HG03139 (cell line): ENCODE measurements around the gene IQSEC1.
"Not testable (repeated sequence)": the region's sequence is repeated elsewhere in the genome, so short reads cannot be mapped to it uniquely, and the experiment has no call there.

Source experiments
- ATAC-seq: cut with Tn5 transposase; IDR thresholded peaks from one replicate; pipeline ENCODE4 v1.9.1; 2021; ENCODE audit not compliant: unreplicated experiment

IQSEC1 gene

DNA sequence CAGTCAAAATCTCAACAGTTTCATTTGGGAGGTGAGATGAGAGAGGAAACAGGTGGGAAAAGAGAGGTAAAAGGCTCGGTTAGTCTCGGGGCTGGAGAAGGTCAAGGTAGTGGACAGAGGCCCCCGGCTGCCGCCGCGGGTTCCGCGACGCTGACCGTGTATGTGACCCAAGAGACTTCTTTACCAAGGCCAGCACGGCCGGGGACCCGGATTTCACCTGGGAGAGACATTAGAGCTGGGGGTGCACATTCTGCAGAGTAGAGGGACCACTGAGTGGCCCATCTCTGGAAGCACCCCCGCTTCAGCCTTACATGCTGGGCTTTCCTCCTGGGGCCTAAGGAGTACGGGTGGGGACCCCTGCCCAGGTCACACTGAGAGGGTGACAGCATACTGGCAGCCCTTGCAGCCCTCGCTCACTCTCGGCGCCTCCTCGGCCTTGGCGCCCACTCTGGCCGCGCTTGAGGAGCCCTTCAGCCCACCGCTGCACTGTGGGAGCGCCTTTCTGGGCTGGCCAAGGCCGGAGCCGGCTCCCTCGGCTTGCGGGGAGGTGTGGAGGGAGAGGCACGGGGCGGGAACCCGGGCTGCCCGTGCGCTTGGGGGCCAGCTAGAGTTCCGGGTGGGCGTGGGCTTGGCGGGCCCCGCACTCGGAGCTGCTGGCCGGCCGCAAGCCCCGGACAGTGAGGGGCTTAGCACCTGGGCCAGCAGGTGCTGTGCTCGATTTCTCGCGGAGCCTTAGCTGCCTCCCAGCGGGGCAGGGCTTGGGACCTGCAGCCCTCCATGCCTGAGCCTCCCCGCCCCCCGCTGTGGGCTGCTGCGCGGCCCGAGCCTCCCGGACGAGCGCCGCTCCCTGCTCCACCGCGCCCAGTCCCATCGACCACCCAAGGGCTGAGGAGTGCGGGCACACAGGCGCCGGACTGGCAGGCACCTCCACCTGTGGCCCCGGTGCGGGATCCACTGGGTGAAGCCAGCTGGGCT lies 190.6 kb downstream of the IQSEC1 start:
- no peak for ATAC-seq

DNA sequence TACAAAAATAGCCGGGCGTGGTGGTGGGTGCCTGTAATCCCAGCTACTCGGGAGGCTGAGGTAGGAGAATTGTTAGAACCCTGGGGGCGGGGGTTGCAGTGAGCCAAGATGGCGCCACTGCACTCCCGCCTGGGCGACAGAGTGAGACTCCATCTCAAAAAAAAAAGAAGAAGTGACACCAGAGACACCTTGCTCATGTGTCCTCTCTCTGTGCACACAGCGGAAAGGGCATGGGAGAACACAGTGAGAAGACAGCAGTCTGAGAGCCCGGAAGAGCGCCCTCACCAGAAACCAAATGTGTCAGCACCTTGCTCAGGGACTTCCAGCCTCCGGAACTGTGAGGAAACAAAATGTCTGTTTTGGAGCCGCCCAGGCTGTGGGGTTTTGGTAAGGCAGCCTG lies 191.4 kb downstream of the IQSEC1 start:
- ATAC-seq, result not testable (repeated sequence)

DNA sequence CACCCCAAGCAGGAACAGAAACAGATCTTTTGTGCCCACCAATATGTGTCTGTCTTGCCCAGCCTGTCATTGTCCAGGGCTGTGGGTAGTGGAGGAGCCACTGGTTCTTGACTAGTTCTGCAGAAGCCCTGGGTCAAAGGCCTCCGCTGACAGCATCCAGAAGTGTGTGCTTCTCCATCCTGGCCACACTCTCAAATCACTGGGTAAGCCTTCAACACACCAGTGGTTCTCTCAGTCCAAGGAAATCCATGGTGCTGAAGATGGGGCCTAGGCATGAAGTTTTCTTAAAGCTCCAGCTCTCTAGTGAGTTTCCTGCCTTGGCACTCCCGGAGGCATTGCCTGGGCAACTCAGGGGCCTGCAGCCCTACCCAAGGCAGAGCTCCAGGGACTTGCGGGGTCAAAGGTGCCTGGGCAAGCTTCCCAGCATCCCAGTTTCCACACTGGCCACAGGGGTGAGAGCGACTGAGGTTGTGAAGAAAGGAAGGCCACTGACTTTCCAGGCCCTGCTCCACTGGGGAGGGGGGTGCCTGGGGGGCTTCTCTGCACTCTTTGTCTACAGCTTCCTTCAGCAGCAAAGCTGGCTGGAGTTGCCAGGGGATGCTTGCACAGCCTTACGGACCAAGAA lies 193.9 kb downstream of the IQSEC1 start:
- no peak for ATAC-seq

DNA sequence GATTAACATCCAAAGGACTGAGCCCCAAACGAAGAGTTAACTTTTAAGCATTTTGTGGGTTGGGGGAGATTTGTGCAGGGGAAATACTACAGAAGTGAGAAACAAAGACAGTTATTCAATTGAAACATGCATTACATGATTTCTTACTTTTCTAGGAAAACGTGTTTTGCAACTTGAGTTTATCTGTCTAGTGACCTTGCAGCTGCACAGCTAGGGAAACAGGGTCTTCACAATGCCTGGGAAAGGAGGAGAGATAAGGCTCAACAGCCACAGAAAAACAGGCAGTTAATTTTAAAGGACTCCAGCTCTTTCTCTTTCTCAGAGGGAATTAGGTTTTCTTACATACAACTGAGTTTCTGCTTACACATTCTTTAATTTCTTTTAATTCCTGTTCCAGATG lies 194.5 kb downstream of the IQSEC1 start:
- not testable (repeated sequence) for ATAC-seq

DNA sequence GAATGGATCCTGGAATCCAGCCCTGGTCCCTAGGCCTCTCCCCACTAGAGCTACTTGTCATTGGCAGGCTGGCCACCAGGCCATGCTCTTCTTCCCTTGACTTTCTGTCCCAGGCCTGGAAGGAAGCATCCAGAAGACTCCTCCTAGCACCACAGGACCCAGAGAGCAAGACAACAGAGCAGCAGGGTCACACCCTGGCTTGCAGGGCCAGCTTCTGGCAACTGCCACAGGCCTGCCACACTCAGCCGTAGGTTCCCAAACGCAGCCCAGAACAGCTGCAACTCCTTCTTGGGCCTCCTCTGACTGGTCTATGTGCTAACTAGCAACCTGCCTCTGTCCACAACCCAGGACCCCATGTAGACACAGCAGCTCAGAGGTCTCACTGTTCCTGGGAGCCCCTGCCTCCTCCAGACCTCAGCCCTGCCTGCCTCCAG lies 195.1 kb downstream of the IQSEC1 start:
- no peak for ATAC-seq

DNA sequence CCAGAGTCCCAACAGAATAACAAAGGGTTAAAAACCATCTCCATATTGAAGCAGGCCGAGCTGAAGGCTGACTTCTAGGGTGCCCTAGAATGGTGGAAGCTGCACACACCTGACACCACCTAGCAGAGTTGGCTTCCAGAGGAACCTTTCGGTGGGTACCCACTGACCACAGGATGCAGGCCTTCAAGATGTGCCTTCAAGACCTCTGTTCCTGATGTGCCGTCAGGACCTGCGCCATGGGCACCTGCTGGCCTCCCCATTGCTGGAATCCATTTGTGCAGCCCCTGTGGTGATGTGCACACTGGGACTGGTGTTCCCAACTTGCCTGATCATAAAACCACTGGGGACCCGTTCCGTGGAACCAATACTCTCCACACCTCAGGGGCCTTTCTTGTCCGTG lies 196.2 kb downstream of the IQSEC1 start:
- no peak for ATAC-seq

DNA sequence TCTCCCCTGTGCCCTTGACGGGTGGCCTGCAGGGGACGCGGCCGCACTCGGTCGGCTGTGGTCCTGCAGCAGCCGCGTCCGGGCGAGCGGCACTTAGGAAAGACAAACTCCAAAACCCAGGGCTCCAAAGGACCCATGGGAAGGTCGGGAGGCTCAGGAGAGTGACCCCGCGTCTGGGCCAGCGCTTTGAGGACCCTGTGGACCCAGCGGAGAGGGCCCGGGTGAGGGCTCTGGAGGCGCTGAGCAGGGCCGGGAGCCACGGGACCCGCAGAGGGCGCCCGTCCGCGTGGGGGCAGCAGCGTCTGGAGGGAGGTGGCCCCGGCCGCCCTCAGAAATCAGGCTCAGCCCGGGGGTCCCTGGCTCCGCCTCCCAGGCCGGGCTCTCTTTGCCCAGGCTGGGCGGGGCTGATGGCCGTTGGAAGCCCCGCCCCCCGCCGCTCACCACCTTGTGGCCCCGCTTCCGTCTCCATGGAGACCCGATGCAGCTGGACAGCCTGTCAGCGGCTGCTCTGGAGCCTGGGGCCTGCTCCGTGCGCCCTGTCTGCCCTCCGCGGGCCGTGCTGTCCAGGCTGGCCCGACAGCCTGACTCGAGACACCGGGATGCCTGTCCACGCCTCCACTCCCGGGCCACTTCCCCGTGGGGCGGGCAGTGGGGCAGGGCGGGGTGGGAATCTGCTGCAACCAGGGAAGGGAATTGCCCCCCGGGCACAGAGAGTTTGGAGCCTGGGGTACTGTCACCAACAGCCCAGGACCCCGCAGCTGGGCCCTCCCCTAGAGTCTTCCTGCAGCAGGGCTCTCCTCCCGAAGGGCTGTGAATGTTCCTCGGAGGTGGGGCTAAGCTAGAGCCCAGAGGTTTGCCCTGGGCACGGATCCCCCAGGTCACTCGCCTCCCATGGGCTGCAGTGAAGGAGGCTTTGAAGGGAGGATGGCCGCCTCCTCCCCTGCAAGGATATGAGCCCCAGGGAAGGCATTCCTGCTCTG lies 197.1 kb downstream of the IQSEC1 start:
- ATAC-seq, result no peak

DNA sequence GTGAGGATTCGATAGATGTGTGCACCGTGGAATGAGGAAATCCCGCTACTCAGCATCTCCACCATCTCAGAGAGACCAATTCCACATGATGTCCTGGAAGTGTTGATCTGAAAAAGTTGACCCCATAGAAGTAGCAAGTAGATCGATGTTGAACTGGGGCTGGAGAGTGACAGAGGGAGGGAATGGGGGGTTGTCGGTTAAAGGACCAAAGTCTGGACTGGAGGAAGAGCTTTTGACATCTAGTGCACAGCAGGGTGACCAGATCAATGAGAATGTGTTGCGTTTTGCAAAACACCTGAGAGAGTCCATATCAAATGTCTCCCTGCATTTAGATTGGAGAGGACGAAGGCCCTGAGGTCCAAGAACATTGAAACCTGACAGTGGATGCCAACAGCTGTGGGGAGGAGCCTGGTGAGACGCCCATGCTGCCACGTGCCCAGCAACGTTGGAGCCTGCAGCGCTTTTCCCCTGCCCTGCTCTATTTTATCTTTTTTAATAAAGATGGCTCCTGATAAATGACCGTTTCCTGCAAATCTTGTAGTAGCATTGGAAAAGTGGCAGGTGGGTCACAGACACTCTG lies 201.7 kb downstream of the IQSEC1 start:
- no peak for ATAC-seq

DNA sequence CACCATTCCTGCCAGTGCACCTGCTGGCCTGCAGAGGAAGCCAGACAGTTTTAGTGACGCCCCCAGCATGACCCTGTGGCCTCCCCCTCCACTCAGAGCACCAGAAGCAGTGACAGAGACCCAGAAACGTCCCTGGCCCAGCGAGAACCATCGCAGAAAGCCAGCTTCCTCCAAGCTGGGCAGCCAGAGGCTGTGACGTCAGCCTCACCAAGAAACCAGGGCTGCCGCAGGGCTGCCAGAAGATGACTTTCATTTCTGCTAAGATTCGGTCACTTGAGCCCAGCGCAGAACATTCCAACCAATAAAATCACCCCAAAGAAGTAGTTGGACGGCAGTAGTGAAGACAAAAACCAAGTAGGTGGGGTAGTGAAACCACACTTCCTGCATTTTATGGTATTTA lies 202.3 kb downstream of the IQSEC1 start:
- ATAC-seq, result no peak

DNA sequence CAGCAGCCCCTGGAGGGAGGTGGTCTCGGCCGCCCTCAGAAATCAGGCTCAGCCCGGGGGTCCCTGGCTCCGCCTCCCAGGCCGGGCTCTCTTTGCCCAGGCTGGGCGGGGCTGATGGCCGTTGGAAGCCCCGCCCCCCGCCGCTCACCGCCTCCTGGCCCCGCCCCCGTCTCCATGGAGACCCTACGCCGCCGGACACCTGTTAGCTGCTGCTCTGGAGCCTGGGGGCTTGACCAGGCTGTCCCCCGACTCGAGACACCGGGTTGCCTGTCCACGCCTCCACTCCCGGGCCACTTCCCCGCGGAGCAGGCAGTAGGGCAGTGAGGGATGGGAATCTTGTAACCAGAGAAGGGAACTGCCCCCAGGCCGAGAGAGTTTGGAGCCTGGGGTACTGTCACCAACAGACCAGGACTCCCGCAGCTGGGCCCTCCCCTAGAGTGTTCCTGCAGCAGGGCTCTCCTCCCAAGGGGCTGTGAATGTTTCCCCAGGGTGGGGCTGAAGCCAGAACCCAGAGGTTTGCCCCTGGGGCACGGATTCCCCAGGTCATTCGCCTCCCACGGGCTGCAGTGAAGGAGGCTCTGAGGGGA lies 204.1 kb downstream of the IQSEC1 start:
- ATAC-seq, result peak; percentile 50

DNA sequence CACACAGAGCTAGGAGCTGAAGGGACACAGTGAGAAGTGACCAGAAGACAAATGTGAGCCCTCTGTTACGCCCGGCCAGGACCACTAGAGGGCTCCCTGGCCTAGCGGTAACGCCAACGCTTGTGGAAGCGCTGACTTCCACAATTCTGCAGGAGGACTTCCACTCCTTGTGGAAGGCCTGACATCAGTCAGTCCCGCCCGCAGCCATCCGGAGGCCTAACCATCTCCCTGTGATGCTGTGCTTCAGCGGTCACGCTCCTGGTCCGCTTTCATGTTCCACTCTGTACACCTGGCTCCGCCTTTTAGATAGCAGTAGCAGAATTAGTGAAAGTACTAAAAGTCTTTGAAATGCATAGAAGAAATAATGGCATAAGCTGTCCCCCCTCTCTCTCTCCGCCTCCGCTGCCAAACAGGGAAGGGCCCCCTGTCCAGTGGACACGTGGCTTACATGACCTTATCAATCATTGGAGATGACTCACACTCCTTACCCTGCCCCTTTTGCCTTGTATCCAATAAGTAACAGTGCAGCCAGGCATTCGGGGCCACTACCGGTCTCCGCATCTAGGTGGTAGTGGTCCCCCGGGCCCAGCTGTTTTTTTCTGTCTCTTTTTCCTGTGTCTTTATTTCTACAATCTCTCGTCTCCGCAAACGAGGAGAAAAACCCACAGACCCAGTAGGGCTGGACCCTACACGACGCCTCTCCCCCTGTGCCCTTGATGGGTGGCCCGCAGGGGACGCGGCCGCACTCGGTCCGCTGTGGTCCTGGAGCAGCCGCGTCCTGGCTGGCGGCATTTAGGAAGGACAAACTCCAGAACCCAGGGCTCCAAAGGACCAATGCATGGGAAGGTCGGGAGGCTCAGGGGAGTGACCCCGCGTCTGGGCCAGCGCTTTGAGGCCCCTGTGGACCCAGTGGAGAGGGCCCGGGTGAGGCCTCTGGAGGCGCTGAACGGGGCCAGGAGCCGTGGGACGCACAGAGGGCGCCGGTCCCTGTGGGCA lies 204.9 kb downstream of the IQSEC1 start:
- peak; percentile 12 for ATAC-seq

DNA sequence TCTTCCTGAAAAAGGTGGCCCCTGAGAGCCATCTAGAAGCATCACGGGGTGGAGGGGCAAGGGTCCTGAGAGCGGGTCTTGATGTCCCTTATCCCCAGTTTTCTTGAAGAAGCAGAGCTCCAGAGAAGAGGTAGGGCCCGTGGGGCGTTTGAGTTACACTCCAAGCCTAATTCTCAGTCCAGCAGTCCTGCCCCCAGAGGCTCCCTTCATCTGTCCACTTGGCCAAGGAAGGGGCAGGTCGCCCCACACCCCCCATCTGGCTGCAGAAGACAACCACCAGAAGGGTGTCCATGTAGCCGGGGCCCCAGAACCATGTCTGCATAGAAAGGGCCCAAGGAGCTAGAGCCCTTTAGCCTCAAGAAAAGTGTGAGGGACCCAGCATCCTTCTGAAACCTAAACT lies 206.4 kb downstream of the IQSEC1 start:
- ATAC-seq, result no peak

DNA sequence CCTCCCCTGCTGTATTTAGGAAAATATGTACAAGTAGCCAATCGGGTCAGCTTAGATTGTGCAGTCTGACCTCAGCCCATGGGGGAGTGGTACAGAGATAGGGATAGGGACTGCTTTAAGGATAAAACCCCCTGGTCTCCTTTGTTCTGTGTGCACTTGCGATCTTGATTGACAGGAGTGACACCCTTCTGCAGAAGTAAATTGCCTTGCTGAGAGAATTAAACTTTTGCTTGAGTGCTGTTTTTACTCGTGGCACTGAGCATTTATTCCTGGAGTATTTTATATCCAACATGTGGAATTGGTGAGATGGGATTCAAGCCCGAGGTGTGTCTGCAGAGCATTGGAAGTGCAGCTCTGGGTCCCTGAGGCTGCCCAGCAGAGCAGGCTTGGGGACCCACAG lies 208.0 kb downstream of the IQSEC1 start:
- ATAC-seq, result no peak

DNA sequence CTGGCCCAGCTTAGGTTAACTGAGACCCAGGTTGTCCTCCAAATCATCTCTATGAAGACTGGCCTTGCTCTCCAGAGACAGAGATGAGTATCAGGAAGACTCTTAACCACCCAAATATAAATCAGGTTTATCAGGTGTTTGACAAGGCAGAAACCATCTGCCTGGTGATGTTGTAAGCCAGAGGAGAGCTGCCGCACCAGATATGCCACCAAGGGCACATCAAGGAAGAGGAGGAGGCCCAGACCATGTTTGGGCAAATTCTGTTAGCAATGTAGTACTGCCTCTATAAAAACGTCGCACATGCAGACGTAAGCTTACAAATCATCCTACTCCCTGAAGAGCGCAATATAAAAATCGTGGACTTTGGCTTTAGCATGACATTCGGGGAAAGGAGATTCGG lies 210.8 kb downstream of the IQSEC1 start:
- ATAC-seq, result no peak

DNA sequence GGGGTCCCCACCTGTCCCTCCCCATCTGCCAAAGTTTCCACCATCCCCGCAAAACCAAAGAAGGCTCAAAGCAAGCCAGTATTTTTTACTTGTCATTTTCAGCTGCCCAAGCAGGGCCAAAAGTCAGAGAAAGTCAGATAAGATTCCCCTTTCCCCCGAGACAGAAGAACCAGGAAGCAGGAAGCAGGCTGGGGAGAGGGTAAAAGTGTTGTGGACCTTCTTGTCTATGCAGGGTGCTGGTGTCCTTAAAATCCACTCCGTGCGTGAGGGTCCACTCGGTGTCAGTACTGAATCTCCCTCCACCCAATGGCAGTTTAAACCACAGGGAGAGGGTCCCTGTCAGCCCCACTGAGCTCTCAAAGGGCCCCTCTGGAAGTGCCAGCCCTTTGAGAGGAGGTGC lies 211.6 kb downstream of the IQSEC1 start:
- no peak for ATAC-seq

DNA sequence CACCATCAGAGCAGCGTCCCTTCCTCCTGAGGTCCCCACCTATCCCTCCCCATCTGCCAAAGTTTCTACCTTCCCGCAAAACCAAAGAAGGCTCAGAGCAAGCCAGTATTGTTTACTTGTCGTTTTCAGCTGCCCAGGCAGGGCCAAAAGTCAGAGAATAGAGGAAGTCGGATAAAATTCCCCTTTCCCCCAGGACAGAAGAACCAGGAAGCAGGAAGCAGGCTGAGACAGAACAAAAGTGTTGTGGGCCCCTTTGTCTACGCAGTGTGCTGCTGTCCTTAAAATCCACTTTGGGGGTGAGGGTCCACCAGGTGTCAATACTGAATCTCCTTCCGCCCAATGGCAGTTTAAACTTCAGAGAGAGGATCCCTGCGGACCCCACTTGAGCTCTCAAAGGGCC lies 213.4 kb downstream of the IQSEC1 start:
- no peak for ATAC-seq

DNA sequence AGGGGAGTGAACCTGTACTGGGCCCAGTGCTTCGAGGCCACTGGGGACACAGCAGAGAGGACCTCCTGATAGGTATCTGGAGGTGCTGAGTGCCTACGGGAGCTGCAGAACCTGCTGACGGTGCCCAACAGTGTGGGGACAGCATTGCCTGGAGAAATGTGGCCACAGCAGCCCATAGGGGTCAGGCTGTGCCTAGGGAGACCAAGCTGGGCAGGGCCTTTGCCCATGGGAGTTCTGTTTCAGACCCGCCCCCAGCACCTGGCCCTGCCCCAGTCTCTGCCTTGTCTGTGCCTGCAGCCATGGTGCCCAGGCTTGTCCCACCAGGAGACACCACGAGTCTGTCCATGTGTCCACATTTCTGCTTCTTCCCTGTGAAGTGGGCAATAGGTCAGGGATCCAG lies 216.6 kb downstream of the IQSEC1 start:
- no peak for ATAC-seq

DNA sequence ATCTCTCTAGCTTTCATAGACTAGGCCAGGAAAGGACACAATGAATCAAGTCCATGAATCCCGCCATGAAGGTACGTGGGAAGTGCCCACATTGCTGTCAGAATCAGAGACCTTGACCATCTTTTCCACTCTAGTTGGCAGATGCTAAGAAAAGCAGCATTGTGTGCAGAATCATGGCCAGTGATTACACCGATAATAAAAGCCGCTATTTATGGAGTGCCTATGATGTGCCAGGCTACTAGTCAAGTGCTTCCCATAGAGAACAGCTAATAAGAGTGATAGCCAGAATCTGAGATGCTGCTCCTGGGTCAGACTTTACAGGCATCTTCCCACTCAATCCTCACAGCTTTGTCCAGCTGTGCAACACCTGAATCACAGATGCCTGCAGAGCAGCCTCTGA lies 218.7 kb downstream of the IQSEC1 start:
- no peak for ATAC-seq

DNA sequence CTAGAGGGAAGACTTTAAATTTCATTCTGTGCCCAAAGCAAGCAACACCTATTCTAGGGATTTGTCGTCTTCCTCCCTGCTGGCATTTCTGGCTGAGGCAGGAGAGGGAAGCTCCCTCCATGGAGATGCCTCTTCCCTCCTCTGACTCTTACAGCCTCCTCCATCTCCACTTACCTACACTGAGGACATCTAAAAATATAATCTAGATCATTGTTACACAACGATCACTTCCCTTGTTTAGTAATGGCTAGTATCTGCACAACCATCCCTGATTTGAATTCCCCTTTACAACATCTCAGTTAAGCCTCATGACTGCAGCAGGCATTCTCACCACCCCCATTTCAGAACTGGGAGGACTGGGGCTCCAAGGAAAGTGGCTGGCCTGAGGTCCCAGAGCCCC lies 219.4 kb downstream of the IQSEC1 start:
- not testable (repeated sequence) for ATAC-seq
